Neural cell (in vitro differentiated cells): ENCODE measurements around the gene SPTSSB. TPM values are rescaled to one million over a fixed set of nuclear protein-coding genes. Genes with fewer than 3 reads are reported as not detected.

Source experiments
- H2AFZ ChIP-seq: fragments of 200-600, 300-800 bp; sonication (generic), shearing (Covaris generic); 2 replicates; pipeline ENCODE4 v1.6.0; 2014; ENCODE audit warnings: low read depth, mild to moderate bottlenecking, antibody characterized with exemption, low read length, moderate library complexity
- H3F3A ChIP-seq: fragments of 200-600 bp; shearing (Covaris generic); 2 replicates; pipeline ENCODE4 v1.6.1; 2016; ENCODE audit warnings: mild to moderate bottlenecking, moderate library complexity, mixed read lengths, antibody characterized with exemption, low read length; ENCODE audit not compliant: insufficient read depth, poor library complexity, severe bottlenecking
- H3K27ac ChIP-seq: fragments of 200-600, 300-800 bp; sonication (generic), shearing (Covaris generic); 2 replicates; pipeline ENCODE4 v1.5.1; 2014; ENCODE audit warnings: mild to moderate bottlenecking, low read length, moderate library complexity
- H3K27me3 ChIP-seq: fragments of 300-800, 200-600 bp; sonication (generic), shearing (Covaris generic); 2 replicates; pipeline ENCODE4 v1.6.0; 2014; ENCODE audit warnings: mild to moderate bottlenecking, low read depth, low read length, moderate library complexity; ENCODE audit not compliant: insufficient read depth
- H3K36me3 ChIP-seq: fragments of 300-800, 200-600 bp; sonication (generic), shearing (Covaris generic); 2 replicates; pipeline ENCODE4 v1.5.1; 2014; ENCODE audit warnings: mild to moderate bottlenecking, antibody characterized with exemption, low read length, moderate library complexity; ENCODE audit not compliant: insufficient read depth
- H3K4me2 ChIP-seq: fragments of 300-800, 200-600 bp; sonication (generic), shearing (Covaris generic); 2 replicates; pipeline ENCODE4 v1.6.0; 2014; ENCODE audit warnings: mild to moderate bottlenecking, low read length
- H3K4me3 ChIP-seq: fragments of 300-800, 200-600 bp; sonication (generic), shearing (Covaris generic); 2 replicates; pipeline ENCODE4 v1.5.1; 2014; ENCODE audit warnings: mild to moderate bottlenecking, low read length, moderate library complexity
- H3K79me2 ChIP-seq: fragments of 200-600 bp; shearing (Covaris generic); replicated peaks from 2 replicates; pipeline ENCODE4 v1.6.0; 2014; ENCODE audit warnings: mild to moderate bottlenecking, low read length, moderate library complexity; ENCODE audit not compliant: insufficient read depth
- H3K9ac ChIP-seq: fragments of 300-800, 200-600 bp; sonication (generic), shearing (Covaris generic); 2 replicates; pipeline ENCODE4 v1.6.1; 2016; ENCODE audit warnings: mild to moderate bottlenecking, low read length, mixed read lengths
- H3K9me2 ChIP-seq: fragments of 200-600 bp; shearing (Covaris generic); 2 replicates; pipeline ENCODE4 v1.6.1; 2016; ENCODE audit warnings: mild to moderate bottlenecking, low read length, mixed read lengths; ENCODE audit not compliant: insufficient read depth
- H3K9me3 ChIP-seq: fragments of 200-600, 300-800 bp; sonication (generic), shearing (Covaris generic); 2 replicates; pipeline ENCODE4 v1.6.1; 2016; ENCODE audit warnings: mild to moderate bottlenecking, mixed run types, low read length, moderate library complexity, mixed read lengths
- H4K20me1 ChIP-seq: fragments of 200-600 bp; shearing (Covaris generic); 2 replicates; pipeline ENCODE4 v1.6.1; 2016; ENCODE audit warnings: mild to moderate bottlenecking, mixed run types; ENCODE audit not compliant: insufficient read depth
- CTCF ChIP-seq: fragments of 450-650 bp; IDR thresholded peaks from 2 replicates; pipeline ENCODE4 v1.5.1; 2014; ENCODE audit warnings: antibody characterized with exemption, mild to moderate bottlenecking, moderate library complexity; ENCODE audit not compliant: poor library complexity, severe bottlenecking
- EP300 ChIP-seq: fragments of 450-650 bp; conservative IDR thresholded peaks from 2 replicates; pipeline ENCODE4 v1.6.1; 2014; ENCODE audit warnings: antibody characterized with exemption, mild to moderate bottlenecking, moderate library complexity; ENCODE audit not compliant: poor library complexity, severe bottlenecking
- EZH2 ChIP-seq: fragments of 200-600, 300-800 bp; shearing (Covaris generic), sonication (generic); IDR thresholded peaks from 2 replicates; pipeline ENCODE4 v1.6.1; 2014; ENCODE audit warnings: antibody characterized with exemption, low read length, borderline replicate concordance, mild to moderate bottlenecking; ENCODE audit not compliant: insufficient read depth, poor library complexity, severe bottlenecking
- MXI1 ChIP-seq: fragments of 450-650 bp; conservative IDR thresholded peaks from 2 replicates; pipeline ENCODE4 v1.6.1; 2014; ENCODE audit warnings: antibody characterized with exemption, mild to moderate bottlenecking; ENCODE audit not compliant: poor library complexity, severe bottlenecking
- POLR2AphosphoS5 ChIP-seq: IDR thresholded peaks from 2 replicates; pipeline ENCODE4 v1.6.1; 2012
- RAD21 ChIP-seq: fragments of 450-650 bp; conservative IDR thresholded peaks from 2 replicates; pipeline ENCODE4 v1.6.1; 2014; ENCODE audit warnings: antibody characterized with exemption, mild to moderate bottlenecking, moderate library complexity
- REST ChIP-seq: IDR thresholded peaks from 2 replicates; pipeline ENCODE4 v1.6.1; 2012; ENCODE audit warnings: borderline replicate concordance
- SMC3 ChIP-seq: fragments of 450-650 bp; conservative IDR thresholded peaks from 2 replicates; pipeline ENCODE4 v1.6.1; 2014; ENCODE audit warnings: antibody characterized with exemption, mild to moderate bottlenecking, moderate library complexity; ENCODE audit not compliant: poor library complexity
- TAF1 ChIP-seq: IDR thresholded peaks from 2 replicates; pipeline ENCODE4 v1.6.1; 2012; ENCODE audit warnings: low read depth
- polyA plus RNA-seq: library from polyadenylated mRNA; depleted of rRNA; stranded (reverse); fragments of >200 nt; gene quantifications from 2 replicates; pipeline ENCODE4 v1.2.3, GENCODE V29; 2014

SPTSSB gene
- polyA plus RNA-seq, 1 donor from 2014 or later = 0.71 TPM

- H4K20me1 ChIP-seq = no peaks in the 10 kb centered on the region
- H2AFZ ChIP-seq = no peak overlapping the region
- no peaks in the 10 kb centered on the region for H3K9me2 ChIP-seq
- H3F3A ChIP-seq = no peaks in the 10 kb centered on the region
- no peaks in the 10 kb centered on the region for H3K79me2 ChIP-seq
- no peaks in the 10 kb centered on the region for H3K27me3 ChIP-seq
- H3K9ac ChIP-seq = no peak overlapping the region
- no peak for TF ChIP-seq EP300
- TF ChIP-seq POLR2AphosphoS5 = no peak
- TF ChIP-seq SMC3 = no peak
- TF ChIP-seq TAF1 = no peak
- no peak for TF ChIP-seq REST
- no peak for TF ChIP-seq EZH2
- no peak for TF ChIP-seq RAD21
- no peak for TF ChIP-seq MXI1
- TF ChIP-seq CTCF = no peak
- H3K36me3 ChIP-seq = no peaks in the 10 kb centered on the region
- no peak overlapping the region for H3K4me3 ChIP-seq
- H3K27ac ChIP-seq = no peak overlapping the region
- no peaks in the 10 kb centered on the region for H3K9me3 ChIP-seq
- no peak overlapping the region for H3K4me2 ChIP-seq
These were observed 33.8 kb upstream of the SPTSSB start for GRCh38 chr3:161405087-161405486.

- H3K27ac ChIP-seq = no peak overlapping the region
- H3K27me3 ChIP-seq = no peaks in the 10 kb centered on the region
- no peaks in the 10 kb centered on the region for H3K9me3 ChIP-seq
- H3K9me2 ChIP-seq = no peaks in the 10 kb centered on the region
- H2AFZ ChIP-seq = no peak overlapping the region
- H3K79me2 ChIP-seq = no peaks in the 10 kb centered on the region
- H4K20me1 ChIP-seq = no peaks in the 10 kb centered on the region
- H3F3A ChIP-seq = no peaks in the 10 kb centered on the region
- no peak for TF ChIP-seq RAD21
- TF ChIP-seq POLR2AphosphoS5 = no peak
- no peak for TF ChIP-seq MXI1
- TF ChIP-seq TAF1 = no peak
- TF ChIP-seq EZH2 = no peak
- TF ChIP-seq SMC3 = no peak
- no peak for TF ChIP-seq CTCF
- TF ChIP-seq REST = no peak
- no peak for TF ChIP-seq EP300
- no peaks in the 10 kb centered on the region for H3K36me3 ChIP-seq
- no peak overlapping the region for H3K4me3 ChIP-seq
- no peak overlapping the region for H3K4me2 ChIP-seq
- H3K9ac ChIP-seq = no peak overlapping the region
These were observed 31.9 kb upstream of the SPTSSB start for GRCh38 chr3:161403251-161403650.
